GM18517 (cell line): ENCODE data around the gene MRPS2.
"Not testable (repeated sequence)": the region's sequence is repeated elsewhere in the genome, so short reads cannot be mapped to it uniquely, and the experiment has no call there.

Source experiments
- ATAC-seq: cut with Tn5 transposase; IDR thresholded peaks from one replicate; pipeline ENCODE4 v1.9.1; 2021; ENCODE audit warnings: mild to moderate bottlenecking, moderate library complexity; ENCODE audit not compliant: unreplicated experiment

Gene MRPS2

DNA sequence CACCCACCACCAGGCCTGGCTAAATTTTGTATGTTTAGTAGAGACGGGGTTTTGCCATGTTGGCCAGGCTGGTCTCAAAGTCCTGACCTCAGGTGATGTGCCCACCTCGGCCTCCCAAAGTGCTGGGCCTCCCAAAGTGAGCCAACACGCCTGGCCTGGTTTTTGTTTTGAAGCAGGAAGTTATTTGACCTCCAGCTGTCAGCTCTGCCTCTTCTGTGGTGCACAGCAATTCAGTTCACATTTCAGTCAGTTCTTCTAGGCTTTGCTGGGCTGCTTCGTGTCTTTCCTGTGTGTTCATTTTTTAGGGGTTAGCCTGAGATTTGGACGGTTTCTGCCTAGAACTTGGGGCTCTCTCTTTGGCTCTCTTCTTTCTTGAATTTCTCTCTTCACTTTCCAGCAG, 29.7 kb downstream of the MRPS2 start:
- no peak for ATAC-seq

DNA sequence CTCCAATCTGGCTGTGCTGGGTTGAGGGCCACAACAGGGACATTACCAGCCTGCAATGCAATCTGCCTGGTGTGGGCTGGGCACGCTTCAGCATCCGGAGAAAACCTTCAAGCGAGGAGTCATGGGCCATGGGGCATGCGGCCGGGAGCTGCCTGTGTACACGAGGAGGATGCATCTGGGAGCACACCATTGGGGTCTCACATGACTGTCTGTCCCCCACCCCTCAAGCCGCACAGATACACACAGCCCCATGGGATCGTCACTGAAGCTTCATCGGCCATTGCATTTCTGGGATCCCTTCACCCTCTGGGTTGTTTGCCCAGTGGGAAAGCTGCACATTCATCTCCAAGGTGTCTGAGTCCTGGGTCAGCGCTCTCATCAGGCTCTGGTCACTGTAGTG, 30.6 kb downstream of the MRPS2 start:
- ATAC-seq, result no peak

DNA sequence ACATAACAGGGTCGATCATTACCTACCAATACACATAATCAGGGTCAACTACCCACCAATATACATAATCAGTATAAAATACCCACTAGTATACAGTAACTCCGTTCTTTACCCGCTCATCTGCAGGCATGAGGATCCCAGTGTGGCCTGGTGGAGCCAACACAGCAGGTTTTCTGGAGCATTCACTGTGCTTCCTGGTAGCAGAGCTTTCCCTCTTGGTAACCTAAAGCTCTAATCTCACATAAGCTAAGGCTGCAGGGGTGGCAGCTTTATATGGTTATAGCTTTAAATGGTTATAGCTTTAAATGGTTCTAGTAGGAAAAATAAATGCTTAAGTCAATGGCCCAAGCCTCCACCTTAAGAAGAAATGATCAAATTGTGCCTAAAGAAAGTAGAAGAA, 32.6 kb downstream of the MRPS2 start:
- no peak for ATAC-seq

DNA sequence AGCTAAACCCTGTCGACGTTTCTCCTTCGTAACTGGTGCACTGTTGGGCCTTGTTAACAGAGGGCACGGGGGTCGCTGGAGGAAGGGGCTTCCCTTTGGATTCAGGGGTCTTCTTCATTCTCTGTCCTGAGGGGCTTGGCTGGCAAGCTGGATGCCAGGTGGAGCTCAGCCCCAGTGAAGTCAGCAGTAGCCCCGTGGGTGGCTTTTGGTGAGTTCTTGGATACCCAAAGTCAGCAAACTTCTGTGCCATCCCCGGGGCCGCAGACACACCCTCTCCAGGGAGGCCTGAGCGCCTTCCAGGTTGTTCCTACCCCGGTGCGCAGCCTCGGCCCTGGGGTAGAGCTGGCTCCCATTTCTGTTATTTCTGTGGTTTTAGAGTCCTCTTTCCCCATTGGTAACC, 33.2 kb downstream of the MRPS2 start:
- ATAC-seq, result no peak

DNA sequence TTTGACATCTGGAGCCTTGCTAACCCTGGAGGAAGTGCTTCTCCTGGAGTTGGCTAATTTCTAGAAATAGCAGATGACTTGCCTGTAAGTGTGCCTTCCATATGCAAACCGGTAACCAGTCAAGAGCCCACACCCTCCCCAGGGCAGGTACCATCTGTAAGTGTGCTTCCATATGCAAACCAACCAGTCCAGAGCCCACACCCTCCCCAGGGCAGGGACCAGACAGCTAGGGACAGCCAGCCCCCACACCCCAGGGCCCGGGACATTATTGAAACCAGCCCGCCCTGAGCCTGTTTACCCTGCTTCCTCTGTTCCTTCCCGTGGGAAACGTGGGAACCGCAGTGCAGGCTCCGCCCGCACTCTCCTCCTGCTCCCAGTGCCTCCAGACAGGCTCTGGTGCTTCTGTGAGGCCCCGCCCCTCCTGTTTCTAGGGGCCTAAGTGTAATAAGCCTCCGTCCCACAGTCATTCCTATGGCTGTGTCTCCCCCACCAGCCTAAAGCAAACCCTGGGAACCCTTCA, 33.8 kb downstream of the MRPS2 start:
- ATAC-seq, result not testable (repeated sequence)

DNA sequence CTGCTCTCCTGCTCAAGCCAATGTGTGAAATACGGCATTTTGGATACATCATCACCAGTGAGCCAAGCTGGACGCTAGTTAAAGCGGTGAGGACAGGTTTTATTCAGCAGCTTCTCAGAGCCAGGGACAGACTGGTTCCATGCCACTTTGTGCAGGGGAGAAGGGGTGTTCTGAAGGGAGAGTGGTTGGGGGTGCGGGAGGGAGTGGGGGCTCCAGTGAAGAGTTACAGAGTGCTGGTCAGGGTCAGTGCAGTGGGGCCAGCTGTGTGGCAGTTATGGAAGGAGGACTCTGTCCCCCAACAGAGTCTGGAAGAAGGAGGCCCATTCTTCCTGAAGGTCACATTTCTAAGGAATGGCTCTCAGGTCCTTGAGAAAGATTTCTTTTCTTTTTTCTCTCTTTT, 34.3 kb downstream of the MRPS2 start:
- not testable (repeated sequence) for ATAC-seq

DNA sequence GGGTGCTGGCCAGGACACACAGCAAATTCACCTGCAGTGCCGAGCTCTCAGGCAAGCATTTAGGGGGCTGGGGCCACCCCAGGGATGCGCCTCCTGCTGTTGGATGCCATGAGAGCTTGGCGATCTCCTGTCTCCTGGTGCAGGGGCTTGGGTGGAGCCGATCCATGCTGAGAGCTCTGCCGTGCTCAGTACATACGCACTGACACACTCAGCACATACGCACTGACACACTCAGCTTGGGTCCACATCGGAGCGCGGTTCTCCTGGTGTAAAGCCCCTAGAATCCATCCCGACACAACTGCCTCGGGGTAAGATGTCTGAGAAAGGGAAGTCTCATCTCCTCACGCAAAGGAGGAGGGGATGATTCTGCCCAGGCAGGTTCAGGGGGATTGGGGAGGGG, 35.1 kb downstream of the MRPS2 start:
- not testable (repeated sequence) for ATAC-seq

DNA sequence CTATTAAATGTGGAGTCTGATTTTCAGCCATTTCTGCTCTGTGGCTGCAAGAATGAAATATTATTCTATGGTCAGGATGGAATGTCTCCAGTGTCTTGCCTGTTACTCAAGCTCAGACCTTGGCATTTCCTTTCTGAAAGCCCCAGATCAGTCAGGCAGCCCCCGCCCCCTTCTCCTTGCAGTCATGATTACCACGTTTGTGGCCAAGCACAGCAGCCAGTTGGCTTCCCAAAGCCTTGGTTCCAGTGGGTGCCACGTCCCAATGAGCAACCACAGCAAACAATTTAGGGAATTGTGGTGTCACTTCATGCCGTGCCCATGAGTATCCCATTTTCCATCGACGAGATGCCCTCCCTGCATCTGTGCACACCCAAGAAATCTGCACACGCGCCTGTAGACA, 35.7 kb downstream of the MRPS2 start:
- ATAC-seq, result no peak

DNA sequence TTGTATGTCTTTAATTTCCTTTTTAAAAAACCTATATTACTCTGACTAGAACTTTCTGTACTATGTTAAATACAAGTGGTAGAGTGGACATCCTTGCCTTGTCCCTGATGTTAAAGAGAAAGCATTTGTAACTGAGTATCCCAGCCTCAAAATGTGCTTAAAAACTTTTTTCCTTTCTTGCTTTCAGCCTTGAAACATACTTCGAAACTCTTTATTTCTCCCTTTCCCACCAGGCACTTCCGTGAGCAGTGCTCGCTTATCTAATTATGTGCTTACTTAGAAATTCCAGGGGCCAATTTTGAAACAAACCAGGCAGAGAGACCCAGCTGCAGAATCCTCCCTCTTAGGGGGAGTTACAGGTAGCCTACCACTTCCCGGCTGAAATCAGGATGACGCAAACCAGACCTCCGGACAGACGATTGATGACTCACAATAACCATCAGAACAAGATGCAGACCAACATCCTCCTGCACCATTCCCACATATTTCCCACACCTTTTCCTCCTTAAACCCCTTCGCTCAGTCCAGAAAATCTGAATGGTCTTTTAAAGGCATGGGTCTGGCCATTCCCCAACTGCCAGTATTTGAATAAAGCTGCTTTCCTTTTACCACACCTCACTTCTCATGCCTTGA, 42.9 kb downstream of the MRPS2 start:
- not testable (repeated sequence) for ATAC-seq

DNA sequence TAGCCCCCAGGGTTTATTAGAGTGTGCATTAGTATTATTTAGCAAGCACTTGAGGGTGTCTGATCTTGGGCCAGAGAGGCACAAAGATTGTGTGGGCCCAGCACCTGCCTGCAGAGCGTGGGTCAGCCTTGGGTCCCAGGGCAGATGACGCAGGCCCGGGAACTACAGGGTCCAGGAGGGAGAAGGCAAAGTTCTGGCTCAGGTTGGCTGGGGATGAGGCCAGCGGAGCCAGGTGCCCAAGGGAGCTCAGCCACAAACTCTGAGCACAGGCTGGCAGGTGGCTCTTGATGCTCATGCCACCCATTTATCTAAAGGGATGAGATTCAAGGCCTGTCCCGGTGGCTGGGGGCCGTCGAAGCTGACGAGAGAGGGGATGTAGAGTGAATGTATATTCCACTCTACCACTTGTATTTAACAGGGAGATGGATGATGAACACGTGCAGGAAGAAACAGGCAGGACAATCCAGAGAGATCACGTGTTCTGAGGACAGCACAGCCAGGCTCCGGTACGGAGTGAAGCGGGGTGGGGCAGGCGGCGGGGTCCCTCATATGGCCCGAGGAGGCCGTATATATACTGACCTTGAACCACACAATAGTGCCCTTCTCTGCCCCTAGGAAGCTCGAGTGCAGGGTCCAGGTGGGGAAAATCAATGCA, 44.6 kb downstream of the MRPS2 start:
- no peak for ATAC-seq

DNA sequence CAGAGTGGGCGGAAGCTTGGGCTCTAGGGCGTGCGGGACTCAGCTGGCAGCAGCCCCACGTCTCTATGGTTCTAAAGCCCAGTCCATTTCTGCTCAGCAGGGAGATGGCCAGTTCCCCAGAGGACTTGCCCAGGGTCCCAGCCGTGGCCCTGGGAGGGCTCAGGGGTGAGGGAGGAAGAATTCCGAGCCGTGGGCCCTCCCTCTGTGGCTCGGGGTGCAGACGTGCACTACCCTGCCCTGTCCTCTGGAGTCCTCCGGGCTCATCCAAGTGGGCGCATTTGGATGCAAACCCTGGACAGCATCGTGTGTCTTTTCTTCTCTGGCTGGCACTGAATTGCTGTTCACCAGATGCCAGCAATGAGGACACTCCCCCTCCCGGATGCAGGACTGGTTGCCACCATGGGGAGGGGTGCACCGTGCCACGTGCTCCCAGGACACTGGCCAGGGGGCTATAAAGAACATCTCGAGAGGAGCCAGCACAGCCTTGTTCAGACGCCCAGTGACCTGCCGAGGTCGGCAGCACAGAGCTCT, 45.2 kb downstream of the MRPS2 start, which contains the start of gene OBP2A:
Gene OBP2A (plus strand): TSS at position 481 of the 531 bp plus-strand sequence. CDS start 55 bp downstream, outside the sequence.
- not testable (repeated sequence) for ATAC-seq

DNA sequence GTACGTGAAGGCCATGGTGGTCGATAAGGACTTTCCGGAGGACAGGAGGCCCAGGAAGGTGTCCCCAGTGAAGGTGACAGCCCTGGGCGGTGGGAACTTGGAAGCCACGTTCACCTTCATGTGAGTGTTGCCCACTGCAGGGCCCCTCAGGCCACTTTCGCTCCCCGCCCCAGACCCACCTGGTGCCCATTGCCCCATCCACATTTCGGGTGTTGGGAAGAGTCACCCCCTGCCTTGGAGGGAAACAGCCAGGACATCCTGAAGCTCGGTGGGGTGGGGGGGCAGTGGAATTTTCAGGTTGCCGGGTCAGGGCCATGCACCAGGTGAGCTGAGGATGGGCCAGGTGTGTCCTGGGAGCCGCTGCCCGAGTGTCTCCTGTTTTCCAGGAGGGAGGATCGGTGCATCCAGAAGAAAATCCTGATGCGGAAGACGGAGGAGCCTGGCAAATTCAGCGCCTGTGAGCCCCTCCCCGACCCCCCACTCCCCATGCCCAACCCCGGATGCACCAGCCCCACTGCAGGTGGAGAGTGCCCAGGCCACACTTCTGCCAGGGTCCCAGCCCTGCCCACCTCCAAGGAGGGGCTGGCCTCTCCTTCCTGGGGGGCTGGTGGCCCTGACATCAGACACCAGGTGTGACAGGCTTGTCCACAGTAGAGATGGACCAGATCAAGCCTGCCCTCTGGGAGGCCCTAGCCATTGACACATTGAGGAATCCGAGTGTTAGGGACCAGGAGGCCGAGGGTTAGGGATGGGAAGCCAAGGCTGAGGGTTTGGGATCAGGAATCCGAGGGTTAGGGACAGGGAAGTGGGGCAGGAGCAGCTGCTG, 46.5 kb downstream of the MRPS2 start:
- not testable (repeated sequence) for ATAC-seq

DNA sequence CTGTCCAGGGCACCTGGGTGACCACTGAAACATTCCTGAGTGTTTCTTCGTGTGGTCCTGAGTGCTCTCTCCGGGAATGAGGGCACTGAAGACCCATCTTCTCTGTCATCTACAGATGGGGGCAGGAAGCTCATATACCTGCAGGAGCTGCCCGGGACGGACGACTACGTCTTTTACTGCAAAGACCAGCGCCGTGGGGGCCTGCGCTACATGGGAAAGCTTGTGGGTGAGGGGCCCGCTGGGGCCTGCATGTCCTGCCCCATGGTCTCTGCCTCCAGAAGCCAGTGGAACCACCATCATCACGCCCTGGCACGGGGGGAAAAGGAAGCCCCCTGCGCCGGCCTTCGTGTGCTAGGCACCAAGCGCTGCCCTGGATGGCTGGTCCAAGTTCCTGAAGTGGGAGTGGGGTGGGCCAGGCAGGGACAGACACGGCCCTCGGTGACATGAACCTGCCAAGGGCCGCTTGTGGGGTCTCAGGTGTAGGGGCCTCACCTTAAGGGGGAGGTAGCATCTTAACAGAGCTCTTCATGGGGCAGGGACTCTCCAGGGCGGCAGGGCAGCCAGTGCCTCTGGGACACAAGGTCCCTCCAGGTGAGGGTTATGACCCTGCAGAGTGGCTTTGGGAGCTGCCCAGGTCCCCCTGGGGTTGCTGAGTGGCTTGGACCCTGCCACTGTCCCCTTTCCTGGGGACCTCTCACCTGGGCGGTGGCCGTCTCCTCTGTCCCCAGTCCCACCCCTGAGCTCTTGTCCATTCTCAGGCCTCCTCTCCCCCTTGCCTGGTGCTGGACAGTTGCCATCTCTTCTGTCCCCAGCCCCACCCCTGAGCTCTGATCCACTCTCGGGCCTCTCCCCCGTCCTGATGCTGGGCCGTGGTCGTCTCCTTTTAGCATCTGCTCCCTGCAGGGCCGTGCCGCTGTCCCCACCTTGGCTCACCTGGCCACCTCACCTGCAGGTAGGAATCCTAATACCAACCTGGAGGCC, 47.6 kb downstream of the MRPS2 start:
- ATAC-seq, result no peak

DNA sequence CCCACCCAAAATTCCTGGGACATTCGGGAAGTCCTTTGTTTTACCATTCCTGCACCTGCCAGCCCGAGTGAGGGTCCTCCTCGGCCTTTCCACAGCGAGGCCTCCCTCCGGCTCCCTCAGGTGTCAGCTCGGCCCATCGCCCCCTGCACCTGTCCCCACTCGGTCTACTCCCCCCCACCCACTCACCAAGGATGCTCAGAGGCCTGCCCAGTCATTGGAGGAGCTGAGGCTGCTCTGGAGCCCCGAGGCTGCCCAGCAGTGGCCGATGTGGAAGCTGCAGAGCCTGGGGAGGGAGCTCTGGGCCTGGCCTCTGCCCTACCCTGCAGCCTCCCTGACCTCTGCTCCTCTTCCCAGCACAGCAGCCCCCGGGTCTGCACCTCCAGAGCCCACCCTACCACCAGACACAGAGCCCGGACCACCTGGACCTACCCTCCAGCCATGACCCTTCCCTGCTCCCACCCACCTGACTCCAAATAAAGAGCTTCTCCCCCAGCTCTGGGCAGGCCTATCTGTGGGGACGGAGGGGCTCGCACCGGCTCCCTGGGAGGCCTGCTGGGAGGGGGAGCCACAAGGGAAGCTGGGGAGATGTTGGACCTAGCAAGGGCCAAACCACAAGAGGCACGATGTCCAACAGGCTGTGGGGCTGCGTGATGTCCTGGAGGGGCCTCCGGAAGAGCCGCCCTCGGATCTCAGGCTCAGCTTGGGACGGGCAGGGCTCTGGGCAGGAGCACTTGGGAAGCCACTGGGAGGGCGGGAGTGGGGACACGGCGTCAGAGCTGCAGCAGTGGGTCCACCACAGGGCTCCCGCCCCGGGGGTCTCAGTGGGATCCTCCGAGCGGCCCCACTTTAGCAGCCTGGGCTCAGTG, 49.2 kb downstream of the MRPS2 start:
- ATAC-seq, result not testable (repeated sequence)

DNA sequence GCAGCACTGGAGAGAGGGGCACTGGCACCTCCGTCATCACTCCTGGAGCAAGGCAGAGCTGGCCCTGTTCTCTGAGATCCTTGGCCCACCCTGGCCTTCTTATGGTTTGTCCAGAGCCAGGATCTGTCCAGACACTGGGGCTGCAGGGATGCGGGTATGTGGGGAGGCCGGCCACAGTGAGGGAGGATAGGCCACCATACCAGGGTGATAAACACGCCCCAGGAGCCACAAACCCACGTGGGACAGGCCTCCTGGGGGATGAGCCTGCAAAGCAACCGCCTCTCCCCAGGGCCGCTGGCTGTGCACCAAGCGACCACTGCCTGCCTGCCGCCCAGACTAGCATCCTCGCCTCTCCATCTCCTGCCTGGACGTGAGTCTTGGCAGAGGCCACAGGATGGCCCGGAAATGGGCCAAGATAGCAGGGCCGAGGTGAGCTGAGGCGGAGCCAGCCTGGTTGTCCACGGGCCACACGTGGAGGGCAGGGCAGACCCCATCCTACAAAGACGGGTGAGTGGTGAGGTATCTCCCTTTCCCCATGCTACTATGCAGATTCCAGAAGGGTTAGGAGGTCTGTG, 49.9 kb downstream of the MRPS2 start:
- no peak for ATAC-seq

DNA sequence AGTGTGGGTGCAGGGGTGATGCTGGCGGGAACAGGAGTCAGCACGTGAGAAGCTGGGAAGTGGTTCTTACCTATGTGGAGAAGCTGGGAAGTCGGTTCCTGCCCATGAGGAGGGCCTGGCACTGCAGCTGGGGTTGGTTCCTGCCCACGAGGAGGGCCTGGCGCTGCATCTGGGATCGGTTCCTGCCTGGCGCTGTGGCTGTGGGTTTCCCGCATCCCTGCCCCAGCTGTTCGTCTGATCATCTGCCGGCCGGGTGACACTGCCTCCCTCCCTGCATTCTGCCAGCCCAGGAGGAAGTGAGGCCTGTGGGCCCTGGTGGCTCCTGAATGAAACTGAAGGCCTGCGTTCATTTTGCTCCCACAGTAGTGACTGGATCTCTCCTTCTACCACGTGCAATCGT, 50.5 kb downstream of the MRPS2 start:
- ATAC-seq, result no peak

DNA sequence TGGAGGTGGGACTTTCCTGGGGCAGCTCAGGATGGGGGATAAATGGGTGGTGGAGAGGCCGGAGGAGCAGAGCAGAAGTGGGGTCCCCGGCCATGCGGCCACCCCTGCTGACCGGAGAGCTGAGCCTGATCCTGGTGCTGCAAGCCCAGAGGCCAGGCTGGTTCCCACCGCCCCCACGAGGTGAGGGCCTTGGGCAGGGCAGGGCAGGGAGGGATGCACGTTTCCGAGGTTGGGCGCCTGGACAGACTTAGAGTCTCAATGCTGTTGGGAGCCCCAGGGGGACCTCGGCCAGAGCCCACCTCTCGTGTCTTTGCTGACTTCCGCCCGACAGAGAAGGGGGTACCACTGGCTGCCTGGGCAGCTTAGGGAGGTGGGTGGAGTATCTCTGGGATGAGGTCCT, 51.0 kb downstream of the MRPS2 start:
- ATAC-seq, result no peak

DNA sequence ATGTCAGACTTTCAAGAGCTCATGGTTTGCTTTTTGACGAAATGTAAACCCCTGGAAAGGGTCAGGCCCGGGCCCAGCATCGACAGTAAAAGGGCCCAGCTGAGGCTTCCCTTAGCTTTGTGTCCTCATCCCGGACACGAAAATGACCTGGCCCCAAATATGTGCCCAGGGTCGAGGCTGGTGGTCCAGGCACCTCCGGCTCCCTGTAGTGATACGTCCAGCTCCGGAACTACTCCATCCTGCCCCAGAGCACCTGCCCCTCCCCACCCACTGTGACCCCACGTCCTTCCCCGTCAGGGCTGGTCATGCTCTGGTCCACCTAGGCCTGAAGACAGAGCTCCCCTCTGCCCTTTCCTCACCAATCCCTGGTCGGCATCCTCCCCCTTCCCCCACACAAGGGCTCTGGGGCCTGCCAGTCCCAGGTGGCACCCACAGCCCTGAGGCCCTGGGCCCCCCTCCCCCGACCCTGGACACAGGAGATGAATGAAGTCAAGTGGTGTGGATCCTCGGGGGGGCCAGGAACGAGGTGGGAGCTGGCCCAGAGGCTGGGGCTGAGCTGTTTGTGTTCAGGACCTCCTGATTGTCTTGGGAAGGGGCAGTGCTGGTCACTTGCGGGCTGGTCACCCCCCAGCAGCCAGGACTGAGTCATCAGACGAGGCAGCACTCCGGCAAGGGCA, 51.7 kb downstream of the MRPS2 start:
- ATAC-seq, result no peak
